Stimulated activated naive CD8-positive, alpha-beta T cell treated with anti-CD3 and anti-CD28 coated beads, Interleukin-15, Interleukin-2, amounts not matched to agents 100 U/mL and 50 U/mL, for 24 hours (primary cell): ENCODE data around the gene SSMEM1.
A peak's percentile ranks its signal among the peaks of the same experiment; 100 is the strongest.
"Not testable (repeated sequence)": the region's sequence is repeated elsewhere in the genome, so short reads cannot be mapped to it uniquely, and the experiment has no call there.

Source experiments
- ATAC-seq: fragments of 150-1000 bp; cut with Tn5 transposase; one replicate; pipeline ENCODE4 v1.10.0; 2021
- DNase-seq: peaks from one replicate; pipeline ENCODE4 v3.0.0; 2021

Gene SSMEM1

GRCh38 chr7:130213828-130214227 is 6.2 kb downstream of the SSMEM1 start:
- DNase-seq (no peak), ATAC-seq (no peak)

GRCh38 chr7:130216025-130216424 is 8.4 kb downstream of the SSMEM1 start:
- no peak for ATAC-seq

GRCh38 chr7:130216750-130217149 is 9.1 kb downstream of the SSMEM1 start:
- ATAC-seq, result no peak
- no peak for DNase-seq

More at GRCh38 chr7:130216025-130216424, 8.4 kb downstream of the SSMEM1 start:
- DNase-seq, result no peak

DNA sequence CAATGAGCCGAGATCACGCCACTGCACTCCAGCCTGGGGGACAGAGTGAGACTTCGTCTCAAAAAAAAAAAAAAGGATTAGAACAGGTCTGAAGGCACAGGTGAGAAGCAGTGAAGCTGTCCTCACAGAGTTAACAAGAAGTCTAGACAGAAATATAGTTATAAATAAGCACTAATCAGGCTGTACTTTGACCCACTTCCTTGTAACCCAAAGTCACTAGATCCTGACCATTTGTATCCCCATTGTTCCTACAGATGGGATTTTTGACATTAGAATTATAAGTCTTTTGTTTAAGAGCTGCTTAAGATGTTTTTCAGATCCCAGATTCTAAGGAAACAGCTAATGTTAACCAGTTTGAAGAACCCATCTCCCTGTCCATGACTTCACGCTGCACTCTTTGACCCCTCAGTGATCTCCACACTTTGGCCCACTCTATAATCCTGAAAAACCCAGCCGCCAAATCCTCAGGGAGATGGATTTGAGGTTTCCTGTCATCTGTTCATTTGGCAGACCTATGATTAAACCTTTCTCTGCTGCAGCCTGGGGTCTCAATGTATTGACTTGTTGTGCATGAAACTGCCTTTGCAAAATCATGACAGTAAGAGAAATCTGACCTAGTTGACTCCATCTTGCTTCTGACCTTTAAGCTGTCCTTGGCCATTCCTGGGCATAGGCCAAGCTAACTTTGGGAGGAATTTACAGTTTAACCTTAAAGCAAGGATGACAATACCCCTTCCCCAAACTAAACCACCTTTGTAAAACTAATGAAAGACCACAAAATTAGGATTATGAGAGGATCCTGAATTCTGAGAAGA is 11.4 kb downstream of the SSMEM1 start:
- ATAC-seq, result no peak
- DNase-seq, result no peak

DNA sequence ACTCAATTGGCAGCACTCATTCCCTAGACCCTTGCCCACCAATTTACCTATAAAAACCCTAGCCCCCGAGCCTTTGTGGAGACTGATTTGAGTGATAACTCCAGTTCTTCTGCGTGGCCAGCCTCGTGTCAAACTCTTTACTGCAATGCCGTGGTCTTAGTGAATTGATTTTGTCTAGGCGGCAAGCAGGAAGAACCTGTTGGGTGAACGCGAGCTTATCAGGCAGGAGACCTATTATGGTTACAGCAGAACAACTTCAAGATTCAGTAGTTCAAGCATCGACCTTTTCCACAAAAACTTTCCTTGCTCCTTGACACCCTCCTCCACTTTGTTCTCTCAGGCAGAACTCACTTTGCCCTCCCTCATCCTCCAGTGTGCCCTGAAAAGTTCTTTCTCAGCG is 12.2 kb downstream of the SSMEM1 start:
- ATAC-seq (no peak), DNase-seq (no peak)

- DNase-seq (no peak), ATAC-seq (no peak)
These were observed 14.1 kb downstream of the SSMEM1 start for GRCh38 chr7:130221746-130222145.

DNA sequence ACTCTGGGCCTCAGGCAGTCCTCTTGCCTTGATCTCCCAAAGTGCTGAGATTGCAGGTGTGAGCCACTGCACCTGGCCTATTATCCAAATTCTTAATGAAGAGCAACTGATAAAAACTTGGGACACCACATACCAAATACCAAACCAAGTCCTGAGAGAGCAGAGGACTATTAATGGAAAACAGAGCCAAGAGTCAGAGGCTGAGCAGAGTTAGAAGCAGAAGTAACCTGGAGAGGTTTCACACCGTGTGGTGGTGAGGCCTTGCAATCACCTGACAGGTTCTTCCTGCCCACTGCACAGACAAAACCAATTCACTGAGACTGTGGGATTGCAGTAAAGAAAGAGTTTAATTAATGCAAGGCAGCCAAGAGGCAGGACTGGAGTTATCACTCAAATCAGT is 16.0 kb downstream of the SSMEM1 start:
- no peak for DNase-seq
- no peak for ATAC-seq

DNA sequence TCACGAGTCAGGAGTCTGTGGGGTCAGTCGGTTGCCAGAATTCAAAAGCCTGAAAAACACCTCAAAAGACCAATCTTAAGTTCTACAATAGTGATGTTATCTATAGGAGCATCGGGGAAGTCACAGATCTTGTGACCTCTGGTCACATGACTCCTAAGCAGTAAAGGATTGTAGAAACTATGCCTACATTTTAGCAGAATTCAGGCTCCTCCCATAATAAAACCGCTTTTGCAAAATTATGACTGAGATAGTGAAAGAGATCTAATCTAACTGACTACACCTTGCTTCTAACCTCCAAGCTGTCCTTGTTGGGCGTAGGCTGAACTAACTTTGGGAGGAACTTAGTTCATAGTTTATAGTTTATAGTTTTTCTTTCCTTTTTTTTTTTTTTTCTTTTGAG is 16.6 kb downstream of the SSMEM1 start:
- DNase-seq, result no peak
- ATAC-seq, result no peak

GRCh38 chr7:130224923-130225322 is 17.3 kb downstream of the SSMEM1 start:
- not testable (repeated sequence) for ATAC-seq, DNase-seq

DNA sequence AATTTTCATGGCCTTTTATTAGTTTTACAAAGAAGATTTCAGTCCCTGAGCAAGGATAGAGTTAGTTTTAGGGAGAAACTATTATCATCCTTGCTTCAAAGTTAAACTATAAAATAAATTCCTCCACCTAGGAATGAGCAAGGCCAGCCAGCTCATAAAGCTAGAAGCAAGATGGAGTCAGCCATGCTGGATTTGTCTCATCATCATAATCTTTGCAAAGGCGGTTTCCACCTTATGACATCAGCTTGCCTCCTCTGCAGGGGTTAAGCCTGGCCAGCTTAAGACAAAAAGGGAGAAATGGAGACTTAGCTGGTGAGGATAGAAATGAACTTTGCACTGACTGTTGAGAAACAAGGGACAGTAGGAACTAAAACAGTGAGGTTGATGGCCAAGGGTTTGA is 18.7 kb downstream of the SSMEM1 start:
- DNase-seq (no peak), ATAC-seq (no peak)

GRCh38 chr7:130227883-130228575 is 20.4 kb downstream of the SSMEM1 start:
- no peak for ATAC-seq
- no peak for DNase-seq

- no peak for ATAC-seq
- no peak for DNase-seq
These were observed 21.3 kb downstream of the SSMEM1 start for GRCh38 chr7:130228840-130229502.

DNA sequence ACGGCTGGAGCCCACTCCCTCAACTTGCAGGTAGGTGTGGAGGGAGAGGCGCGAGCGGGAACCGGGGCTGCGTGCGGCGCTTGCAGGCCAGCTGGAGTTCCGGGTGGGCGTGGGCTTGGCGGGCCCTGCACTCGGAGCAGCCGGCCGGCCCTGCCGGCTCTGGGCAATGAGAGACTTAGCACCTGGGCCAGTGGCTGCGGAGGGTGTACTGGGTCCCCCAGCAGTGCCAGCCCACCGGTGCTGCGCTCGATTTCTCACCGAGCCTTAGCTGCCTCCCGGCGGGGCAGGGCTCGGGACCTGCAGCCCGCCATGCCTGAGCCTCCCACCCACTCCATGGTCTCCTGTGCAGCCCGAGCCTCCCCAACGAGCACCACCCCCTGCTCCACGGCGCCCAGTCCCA is 22.3 kb downstream of the SSMEM1 start:
- not testable (repeated sequence) for ATAC-seq, DNase-seq

GRCh38 chr7:130231792-130232191 is 24.1 kb downstream of the SSMEM1 start:
- DNase-seq (no peak), ATAC-seq (no peak)

- DNase-seq (no peak), ATAC-seq (no peak)
These were observed 24.5 kb downstream of the SSMEM1 start for GRCh38 chr7:130232209-130232608.

DNA sequence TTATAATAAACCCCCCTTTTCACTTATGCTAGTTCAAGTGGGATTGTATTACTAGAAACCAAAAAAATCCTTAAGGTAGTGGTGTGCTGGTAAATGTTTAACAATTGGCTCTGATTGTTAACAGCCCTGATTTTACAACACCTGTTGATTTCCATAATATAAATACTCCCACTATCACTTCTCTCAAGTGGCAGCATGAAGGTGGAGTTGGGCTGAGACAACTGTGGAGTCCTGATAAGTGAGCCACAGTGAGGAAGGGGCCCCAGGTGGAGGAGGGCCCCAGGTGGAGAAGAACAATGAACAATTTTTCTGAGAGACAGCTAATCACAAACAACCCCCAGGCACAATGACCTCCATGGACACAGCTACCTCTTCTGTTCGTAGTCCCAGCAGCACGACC is 26.4 kb downstream of the SSMEM1 start:
- DNase-seq, result no peak
- no peak for ATAC-seq

DNA sequence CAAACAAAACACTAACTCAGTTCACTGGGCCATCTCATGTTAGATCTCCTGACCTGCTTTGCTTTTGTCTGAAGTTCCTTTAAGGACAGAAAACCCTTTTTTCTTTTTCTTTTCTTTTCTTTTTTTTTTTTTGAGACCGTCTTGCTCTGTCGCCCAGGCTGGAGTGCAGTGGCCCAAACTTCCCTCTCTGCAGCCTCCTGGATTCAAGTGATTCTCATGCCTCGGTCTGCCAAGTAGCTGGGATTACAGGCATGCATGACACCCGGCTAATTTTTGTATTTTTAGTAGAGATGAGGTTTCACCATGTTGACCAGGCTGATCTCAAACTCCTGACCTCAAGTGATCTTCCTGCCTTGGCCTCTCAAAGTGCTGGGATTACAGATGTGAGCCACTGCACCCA is 28.7 kb downstream of the SSMEM1 start:
- ATAC-seq, DNase-seq: not testable (repeated sequence)

DNA sequence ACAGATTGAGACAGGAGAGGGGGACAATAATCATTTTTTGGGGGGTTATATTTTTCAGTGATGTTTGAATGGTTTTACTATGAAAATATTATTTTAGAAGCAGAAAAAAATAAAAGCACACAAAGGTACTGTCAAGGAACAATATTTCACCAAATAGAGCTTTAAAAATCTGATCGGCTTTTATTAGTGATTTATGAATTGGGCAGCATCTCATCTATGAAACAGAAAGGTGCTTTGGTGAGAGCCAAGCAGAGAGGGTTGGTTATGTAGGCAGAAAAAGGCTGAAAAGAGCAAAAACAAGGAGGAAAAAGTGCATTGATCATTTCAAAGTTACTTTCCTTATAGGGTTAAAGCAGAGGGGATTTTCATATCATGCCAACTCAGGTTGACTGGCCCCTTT is 32.6 kb downstream of the SSMEM1 start:
- ATAC-seq (no peak), DNase-seq (no peak)

- ATAC-seq (peak; percentile 87), DNase-seq (peak; percentile 74)
These were observed 34.7 kb downstream of the SSMEM1 start for GRCh38 chr7:130242198-130243014.

DNA sequence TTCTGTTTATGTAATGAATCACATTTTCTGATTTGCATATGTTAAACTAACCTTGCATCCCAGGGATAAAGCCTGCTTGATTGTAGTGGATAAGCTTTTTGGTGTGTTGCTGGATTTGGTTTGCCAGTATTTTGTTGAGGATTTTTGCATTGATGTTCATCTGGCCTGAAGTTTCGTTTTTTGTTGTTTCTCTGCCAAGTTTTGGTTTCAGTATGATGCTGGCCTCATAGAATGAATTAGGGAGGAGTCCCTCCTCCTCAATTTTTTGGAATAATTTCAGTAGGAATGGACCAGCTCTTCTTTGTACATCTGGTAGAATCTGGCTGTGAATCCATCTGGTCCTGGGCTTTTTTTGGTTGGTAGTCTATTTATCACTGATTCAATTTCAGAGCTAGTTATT is 35.8 kb downstream of the SSMEM1 start:
- not testable (repeated sequence) for ATAC-seq

DNA sequence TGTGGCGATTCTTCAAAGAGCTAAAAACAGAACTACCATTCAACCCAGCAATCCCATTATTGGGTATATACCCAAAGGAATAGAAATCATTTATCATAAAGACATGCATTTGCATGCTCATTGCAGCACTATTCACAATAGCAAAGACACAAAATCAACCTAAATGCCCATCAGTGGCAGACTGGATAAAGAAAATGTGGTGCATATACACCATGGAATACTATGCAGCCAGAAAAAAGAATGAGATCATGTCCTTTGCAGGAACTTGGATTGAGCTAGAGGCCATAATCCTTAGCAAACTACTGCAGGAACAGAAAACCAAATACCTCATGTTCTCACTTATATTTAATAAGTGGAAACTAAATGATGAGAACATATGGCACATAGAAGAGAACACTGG is 38.8 kb downstream of the SSMEM1 start:
- not testable (repeated sequence) for ATAC-seq, DNase-seq

More for the DNA sequence above, 35.8 kb downstream of the SSMEM1 start:
- DNase-seq, result not testable (repeated sequence)

DNA sequence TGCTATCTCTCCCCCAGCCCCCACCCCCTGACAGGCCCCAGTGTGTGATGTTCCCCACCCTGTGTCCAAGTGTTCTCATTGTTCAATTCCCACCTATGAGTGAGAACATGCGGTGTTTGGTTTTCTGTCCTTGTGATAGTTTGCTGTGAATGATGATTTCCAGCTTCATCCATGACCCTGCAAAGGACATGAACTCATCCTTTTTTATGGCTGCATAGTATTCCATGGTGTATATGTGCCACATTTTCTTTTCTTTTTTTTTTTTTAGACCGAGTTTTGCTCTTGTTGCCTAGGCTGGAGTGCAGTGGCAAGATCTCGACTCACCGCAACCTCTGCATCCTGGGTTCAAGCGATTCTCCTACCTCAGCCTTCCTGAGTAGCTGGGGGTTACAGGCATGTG is 41.2 kb downstream of the SSMEM1 start:
- ATAC-seq, result not testable (repeated sequence)

More for the DNA sequence above, 41.2 kb downstream of the SSMEM1 start:
- DNase-seq, result not testable (repeated sequence)
